ENCODE results near the gene LRRC32. TPM values are rescaled to one million over a fixed set of nuclear protein-coding genes. Genes with fewer than 3 reads are reported as not detected.

Gene LRRC32
- total and polyA plus RNA-seq, 2 donors (not counting 1 experiment from before 2014, with no cell fraction given): 19.2 to 103 TPM

- Histone ChIP-seq H3K4me2 (ENCODE audit: extremely low read depth, insufficient read depth, low read length) (no peak overlapping the region), H3K36me3 (ENCODE audit: control insufficient read depth, insufficient read depth, low read length) (no peaks in the 10 kb centered on the region), H3K9ac (ENCODE audit: insufficient read depth, low read length) (no peak overlapping the region), H4K20me1 (ENCODE audit: control insufficient read depth, extremely low read depth, insufficient read depth, low read length) (no peaks in the 10 kb centered on the region), H3K9me3 (ENCODE audit: control insufficient read depth, insufficient read depth, low read depth, low read length) (no peaks in the 10 kb centered on the region), H3K27ac (ENCODE audit: insufficient read depth, low read length) (no peak overlapping the region), H2AFZ (ENCODE audit: low read length) (no peak overlapping the region), H3K4me1 (ENCODE audit: control insufficient read depth, extremely low read depth, insufficient read depth, low read length) (no peaks in the 10 kb centered on the region), H3K79me2 (ENCODE audit: control insufficient read depth, insufficient read depth, low read length) (no peaks in the 10 kb centered on the region), H3K27me3 (ENCODE audit: control insufficient read depth, insufficient read depth, low read length) (peaks cover 22% of the 10 kb centered on the region), H3K4me3 (replicated peaks in 1 of 4; ENCODE audit: control extremely low read depth in 1 of 4, insufficient read depth in 1 of 4, low read depth in 3 of 4, low read length in 4 of 4) (no peak overlapping the region)
- DNase-seq (ENCODE audit: low read depth in 2 of 2): no peak
- no peak for TF ChIP-seq EZH2 (IDR thresholded peaks at IDR 0.05; ENCODE audit: low read length, missing control alignments)
- no peak for TF ChIP-seq CTCF (conservative IDR thresholded peaks at IDR 0.05 in 1 of 2, IDR thresholded peaks at IDR 0.05 in 1 of 2; ENCODE audit: low read depth in 1 of 2, low read length in 2 of 2)
Measured at GRCh38 chr11:76638270-76639197, 32.0 kb downstream of the LRRC32 start.

DNA sequence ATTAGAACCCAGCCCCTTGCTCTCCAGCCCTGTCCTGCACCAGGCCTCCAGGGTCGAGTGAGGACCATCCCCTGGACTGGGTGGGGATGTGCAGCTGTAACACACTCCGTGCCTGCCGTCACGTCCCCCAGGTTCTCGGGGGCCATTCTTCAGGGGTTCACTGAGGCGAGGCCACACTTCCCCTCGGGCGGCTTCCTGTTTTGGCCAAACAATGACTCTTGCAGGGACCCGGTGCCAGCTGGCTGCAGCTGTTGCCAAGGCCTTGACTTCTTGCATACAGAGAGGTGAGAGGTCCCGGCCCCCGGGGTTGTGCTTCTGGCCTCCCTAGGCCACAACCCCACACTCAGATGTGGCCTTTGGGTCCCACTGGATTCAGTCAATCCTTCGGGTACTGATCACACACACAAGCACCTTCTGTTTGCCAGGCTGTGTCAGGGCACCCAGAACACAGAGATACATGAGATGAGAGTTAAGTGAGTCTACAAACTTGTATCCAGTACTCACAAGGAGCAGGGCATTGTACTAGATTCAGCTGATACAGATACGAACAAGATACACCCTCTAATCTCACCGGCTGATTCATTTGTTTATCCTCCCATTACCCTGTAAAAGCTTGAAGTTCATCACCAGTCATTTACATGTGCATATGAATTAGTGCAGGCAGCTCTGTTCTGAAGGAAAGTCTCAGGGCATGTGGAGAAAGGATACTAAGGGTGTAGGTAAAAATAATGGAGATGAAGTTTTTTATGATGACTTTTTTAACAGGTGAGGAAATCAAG is 32.9 kb downstream of the LRRC32 start:
- H3K4me3 ChIP-seq (replicated peaks in 1 of 4; ENCODE audit: control extremely low read depth in 1 of 4, insufficient read depth in 1 of 4, low read depth in 3 of 4, low read length in 4 of 4): no peak overlapping the region
- TF ChIP-seq CTCF (conservative IDR thresholded peaks at IDR 0.05 in 1 of 2, IDR thresholded peaks at IDR 0.05 in 1 of 2; ENCODE audit: low read depth in 1 of 2, low read length in 2 of 2) (no peak), EZH2 (IDR thresholded peaks at IDR 0.05; ENCODE audit: low read length, missing control alignments) (no peak)
- H3K4me1 ChIP-seq (ENCODE audit: control insufficient read depth, extremely low read depth, insufficient read depth, low read length): no peaks in the 10 kb centered on the region
- no peak for DNase-seq (ENCODE audit: low read depth in 2 of 2)
- no peak overlapping the region for H3K4me2 ChIP-seq (ENCODE audit: extremely low read depth, insufficient read depth, low read length)
- H3K9me3 ChIP-seq (ENCODE audit: control insufficient read depth, insufficient read depth, low read depth, low read length): no peaks in the 10 kb centered on the region
- H4K20me1 ChIP-seq (ENCODE audit: control insufficient read depth, extremely low read depth, insufficient read depth, low read length): no peaks in the 10 kb centered on the region
- peaks cover 18% of the 10 kb centered on the region for H3K27me3 ChIP-seq (ENCODE audit: control insufficient read depth, insufficient read depth, low read length)
- H3K27ac ChIP-seq (ENCODE audit: insufficient read depth, low read length): no peak overlapping the region
- no peaks in the 10 kb centered on the region for H3K36me3 ChIP-seq (ENCODE audit: control insufficient read depth, insufficient read depth, low read length)
- H2AFZ ChIP-seq (ENCODE audit: low read length): no peak overlapping the region
- H3K9ac ChIP-seq (ENCODE audit: insufficient read depth, low read length): no peak overlapping the region
- H3K79me2 ChIP-seq (ENCODE audit: control insufficient read depth, insufficient read depth, low read length): no peaks in the 10 kb centered on the region

DNA sequence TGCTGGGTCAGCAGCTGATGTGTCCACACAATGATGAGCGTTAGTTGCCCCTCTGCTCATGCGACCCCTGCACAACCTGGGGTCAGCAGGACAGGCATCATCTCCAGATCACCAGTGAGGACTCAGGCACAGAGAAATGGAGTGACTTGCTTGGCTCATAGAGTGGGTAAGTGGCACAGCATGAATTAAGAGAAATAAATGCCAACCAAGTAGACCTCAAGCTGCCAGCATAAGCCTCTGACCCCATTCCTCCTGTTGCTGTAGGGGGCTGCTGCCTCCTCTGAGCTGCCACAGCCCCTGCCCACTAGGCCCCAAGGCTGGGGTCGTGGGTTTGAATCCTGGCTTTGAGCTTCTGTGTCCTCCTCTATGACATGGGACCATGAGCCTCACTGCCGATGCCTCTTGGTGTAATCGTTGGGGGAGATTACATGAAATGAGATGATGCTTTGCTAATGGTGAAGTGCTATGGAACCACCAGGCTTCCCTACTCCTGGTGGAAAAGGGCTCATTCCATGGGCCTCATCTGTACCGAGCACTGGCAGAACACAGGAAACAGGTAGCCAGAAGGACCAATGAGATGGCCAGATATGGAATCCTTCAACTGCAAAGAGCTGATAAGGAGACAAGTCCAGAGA is 33.6 kb downstream of the LRRC32 start:
- Histone ChIP-seq H3K79me2 (ENCODE audit: control insufficient read depth, insufficient read depth, low read length) (no peaks in the 10 kb centered on the region), H3K9me3 (ENCODE audit: control insufficient read depth, insufficient read depth, low read depth, low read length) (no peaks in the 10 kb centered on the region), H3K27me3 (ENCODE audit: control insufficient read depth, insufficient read depth, low read length) (peaks cover 16% of the 10 kb centered on the region), H3K4me2 (ENCODE audit: extremely low read depth, insufficient read depth, low read length) (no peak overlapping the region), H2AFZ (ENCODE audit: low read length) (no peak overlapping the region), H3K4me1 (ENCODE audit: control insufficient read depth, extremely low read depth, insufficient read depth, low read length) (no peaks in the 10 kb centered on the region), H3K36me3 (ENCODE audit: control insufficient read depth, insufficient read depth, low read length) (no peaks in the 10 kb centered on the region), H3K27ac (ENCODE audit: insufficient read depth, low read length) (no peak overlapping the region), H3K4me3 (replicated peaks in 1 of 4; ENCODE audit: control extremely low read depth in 1 of 4, insufficient read depth in 1 of 4, low read depth in 3 of 4, low read length in 4 of 4) (no peak overlapping the region), H4K20me1 (ENCODE audit: control insufficient read depth, extremely low read depth, insufficient read depth, low read length) (no peaks in the 10 kb centered on the region), H3K9ac (ENCODE audit: insufficient read depth, low read length) (no peak overlapping the region)
- TF ChIP-seq CTCF (conservative IDR thresholded peaks at IDR 0.05 in 1 of 2, IDR thresholded peaks at IDR 0.05 in 1 of 2; ENCODE audit: low read depth in 1 of 2, low read length in 2 of 2) (no peak), EZH2 (IDR thresholded peaks at IDR 0.05; ENCODE audit: low read length, missing control alignments) (no peak)
- no peak for DNase-seq (ENCODE audit: low read depth in 2 of 2)
